Effector memory CD4-positive, alpha-beta T cell (primary cell): ENCODE results near the gene RAB11FIP3.
"Not testable (repeated sequence)": the region's sequence is repeated elsewhere in the genome, so short reads cannot be mapped to it uniquely, and the experiment has no call there.

Source experiments
- DNase-seq, 3 donors: peaks; one replicate each; pipeline ENCODE4 v3.0.0-alpha.2; 2020
- H3K27ac ChIP-seq: 2 replicates; pipeline ENCODE4 v1.7.0; 2013; ENCODE audit warnings: mild to moderate bottlenecking, low read length, moderate library complexity; ENCODE audit not compliant: insufficient read depth, poor library complexity, severe bottlenecking
- H3K27me3 ChIP-seq: replicated peaks from 2 replicates; pipeline ENCODE4 v1.7.0; 2013; ENCODE audit warnings: mild to moderate bottlenecking, low read length; ENCODE audit not compliant: insufficient read depth, control insufficient read depth, poor library complexity, severe bottlenecking
- H3K36me3 ChIP-seq: 2 replicates; pipeline ENCODE4 v1.7.0; 2013; ENCODE audit warnings: mild to moderate bottlenecking, low read length, moderate library complexity; ENCODE audit not compliant: control insufficient read depth, insufficient read depth
- H3K4me1 ChIP-seq: 2 replicates; pipeline ENCODE4 v1.7.0; 2013; ENCODE audit warnings: low read length, mild to moderate bottlenecking; ENCODE audit not compliant: control insufficient read depth, insufficient read depth, poor library complexity, severe bottlenecking
- H3K4me3 ChIP-seq: 2 replicates; pipeline ENCODE4 v1.7.0; 2013; ENCODE audit warnings: low read length, low read depth, mild to moderate bottlenecking; ENCODE audit not compliant: insufficient read depth, poor library complexity, severe bottlenecking
- H3K9me3 ChIP-seq: 2 replicates; pipeline ENCODE4 v1.7.0; 2013; ENCODE audit warnings: mild to moderate bottlenecking, low read length, moderate library complexity; ENCODE audit not compliant: control insufficient read depth

Gene RAB11FIP3

DNA sequence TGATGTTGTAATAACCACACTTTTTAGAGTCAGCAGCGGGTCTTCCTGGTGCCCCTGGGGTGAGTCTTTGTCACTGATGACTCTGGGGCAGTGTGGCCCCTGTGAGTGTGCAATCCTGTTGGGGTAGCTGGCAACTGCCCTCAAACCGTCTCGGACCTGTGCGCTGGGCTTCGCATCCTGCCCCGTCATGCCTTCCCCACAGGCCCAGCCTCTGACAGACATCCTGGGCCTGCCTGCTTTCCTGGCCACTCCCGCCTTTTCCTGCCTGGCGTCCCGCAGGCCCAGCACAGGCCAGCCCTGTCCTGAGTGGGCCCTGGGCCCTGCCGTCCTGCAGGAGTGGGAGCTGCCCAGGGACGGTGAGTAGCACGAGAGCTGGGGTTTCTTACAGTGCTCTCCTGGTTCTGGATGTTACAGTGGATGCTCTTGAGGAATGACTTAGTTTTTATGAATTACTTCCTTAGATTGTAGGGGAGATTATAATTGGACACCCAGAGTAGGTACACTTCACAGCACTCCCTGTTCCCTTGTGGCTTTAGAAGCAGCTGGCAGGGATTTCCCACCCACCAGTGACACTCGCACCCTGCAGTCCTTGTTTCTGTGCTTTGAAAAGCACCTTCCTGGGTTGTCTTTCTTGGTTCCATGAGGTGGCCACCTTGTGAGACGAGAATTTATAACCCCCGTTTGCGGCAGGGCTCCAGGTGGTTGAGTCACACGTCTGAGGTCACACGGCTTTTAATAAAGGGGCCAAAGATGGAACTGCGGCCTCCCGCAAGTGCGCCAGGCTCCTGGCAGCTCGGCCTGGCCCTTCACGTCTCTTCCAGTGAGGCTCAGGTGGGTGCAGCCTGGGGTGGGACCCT is 52.1 kb downstream of the RAB11FIP3 start:
- DNase-seq = no peak

GRCh38 chr16:478287-478686 is 52.8 kb downstream of the RAB11FIP3 start:
- not testable (repeated sequence) for H3K27me3 ChIP-seq, H3K36me3 ChIP-seq, H3K27ac ChIP-seq, H3K4me3 ChIP-seq, DNase-seq, H3K9me3 ChIP-seq, H3K4me1 ChIP-seq

More for the DNA sequence above, 52.1 kb downstream of the RAB11FIP3 start:
- peaks cover 4% of the 10 kb centered on the region for H3K36me3 ChIP-seq
- H3K9me3 ChIP-seq = no peaks in the 10 kb centered on the region
- H3K4me3 ChIP-seq = no peak overlapping the region
- no peaks in the 10 kb centered on the region for H3K27me3 ChIP-seq
- H3K4me1 ChIP-seq = no peaks in the 10 kb centered on the region
- H3K27ac ChIP-seq = no peak overlapping the region

- Histone ChIP-seq H3K9me3 (no peaks in the 10 kb centered on the region), H3K27me3 (no peaks in the 10 kb centered on the region), H3K4me1 (no peaks in the 10 kb centered on the region), H3K27ac (no peak overlapping the region), H3K36me3 (peaks cover 7% of the 10 kb centered on the region), H3K4me3 (no peak overlapping the region)
- no peak for DNase-seq
These were observed 57.2 kb downstream of the RAB11FIP3 start for GRCh38 chr16:482468-483185.

GRCh38 chr16:483341-484075 is 58.1 kb downstream of the RAB11FIP3 start:
- Histone ChIP-seq H3K27me3 (no peaks in the 10 kb centered on the region), H3K9me3 (no peaks in the 10 kb centered on the region), H3K36me3 (peaks cover 7% of the 10 kb centered on the region), H3K4me1 (no peaks in the 10 kb centered on the region), H3K27ac (no peak overlapping the region), H3K4me3 (no peak overlapping the region)
- no peak for DNase-seq

GRCh38 chr16:489606-490005 is 64.2 kb downstream of the RAB11FIP3 start:
- H3K4me1 ChIP-seq = no peaks in the 10 kb centered on the region
- no peak overlapping the region for H3K4me3 ChIP-seq
- no peaks in the 10 kb centered on the region for H3K9me3 ChIP-seq
- DNase-seq = no peak
- H3K27ac ChIP-seq = no peak overlapping the region
- peaks cover 4% of the 10 kb centered on the region for H3K36me3 ChIP-seq
- H3K27me3 ChIP-seq = no peaks in the 10 kb centered on the region

DNA sequence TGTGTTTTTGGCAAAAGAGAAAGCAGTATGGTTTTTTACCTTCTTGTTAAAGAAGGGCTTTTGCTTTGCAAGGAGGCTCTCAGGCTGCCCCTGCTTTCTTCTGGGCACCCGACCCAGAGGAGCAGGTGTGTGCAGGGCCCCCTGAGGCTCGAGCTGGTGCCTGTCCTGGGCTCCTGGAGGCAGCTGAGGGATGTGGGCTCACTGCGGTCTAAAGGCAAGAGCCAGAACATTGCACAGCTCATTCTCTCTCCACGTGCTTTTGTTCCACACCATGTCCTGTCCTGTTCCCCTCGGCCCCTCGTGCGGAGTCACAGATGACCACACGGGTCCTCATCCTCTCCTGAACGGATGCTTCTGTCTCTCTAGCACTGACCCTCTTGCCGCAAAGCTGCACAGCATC is 65.3 kb downstream of the RAB11FIP3 start:
- Histone ChIP-seq H3K36me3 (peaks cover 4% of the 10 kb centered on the region), H3K27ac (no peak overlapping the region), H3K4me3 (no peak overlapping the region), H3K9me3 (no peaks in the 10 kb centered on the region), H3K4me1 (no peaks in the 10 kb centered on the region), H3K27me3 (no peaks in the 10 kb centered on the region)
- DNase-seq = no peak

- H3K27ac ChIP-seq = no peak overlapping the region
- no peaks in the 10 kb centered on the region for H3K9me3 ChIP-seq
- H3K36me3 ChIP-seq = peaks cover 4% of the 10 kb centered on the region
- H3K4me3 ChIP-seq = no peak overlapping the region
- H3K27me3 ChIP-seq = no peaks in the 10 kb centered on the region
- no peaks in the 10 kb centered on the region for H3K4me1 ChIP-seq
- DNase-seq = no peak
These were observed 65.9 kb downstream of the RAB11FIP3 start for GRCh38 chr16:491220-491919.

GRCh38 chr16:492211-492875 is 66.9 kb downstream of the RAB11FIP3 start:
- no peaks in the 10 kb centered on the region for H3K9me3 ChIP-seq
- H3K36me3 ChIP-seq = peaks cover 4% of the 10 kb centered on the region
- H3K27ac ChIP-seq = no peak overlapping the region
- no peaks in the 10 kb centered on the region for H3K4me1 ChIP-seq
- no peak for DNase-seq
- no peak overlapping the region for H3K4me3 ChIP-seq
- H3K27me3 ChIP-seq = no peaks in the 10 kb centered on the region

DNA sequence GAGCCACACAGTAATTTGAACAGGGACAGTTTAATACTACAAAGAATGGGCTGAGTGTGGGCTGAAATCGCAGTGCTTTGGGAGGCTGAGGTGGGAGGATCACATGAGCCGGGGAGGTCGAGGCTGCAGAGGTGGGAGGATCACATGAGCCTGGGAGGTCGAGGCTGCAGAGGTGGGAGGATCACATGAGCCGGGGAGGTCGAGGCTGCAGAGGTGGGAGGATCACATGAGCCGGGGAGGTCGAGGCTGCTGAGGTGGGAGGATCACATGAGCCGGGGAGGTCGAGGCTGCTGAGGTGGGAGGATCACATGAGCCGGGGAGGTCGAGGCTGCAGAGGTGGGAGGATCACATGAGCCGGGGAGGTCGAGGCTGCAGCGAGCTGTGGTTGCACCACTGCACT is 69.2 kb downstream of the RAB11FIP3 start:
- DNase-seq, H3K4me3 ChIP-seq, H3K27ac ChIP-seq, H3K4me1 ChIP-seq, H3K36me3 ChIP-seq, H3K27me3 ChIP-seq, H3K9me3 ChIP-seq: not testable (repeated sequence)
